LHCN-M2 (cell line): ENCODE results near the gene RPP38. TPM values are rescaled to one million over a fixed set of nuclear protein-coding genes. Genes with fewer than 3 reads are reported as not detected.

ENCODE experiments used
- DNase-seq: peaks from one replicate; pipeline ENCODE4 v3.0.0-alpha.2; 2012; ENCODE audit warnings: low read depth
- total RNA-seq: library from RNA; depleted of rRNA; stranded (reverse); fragments of >200 nt; gene quantifications from 2 replicates; pipeline ENCODE4 v1.2.3, GENCODE V29; 2014; rRNA removed

RPP38 gene
- total RNA-seq, 1 experiment from 2014 or later = 14.3 TPM

DNA sequence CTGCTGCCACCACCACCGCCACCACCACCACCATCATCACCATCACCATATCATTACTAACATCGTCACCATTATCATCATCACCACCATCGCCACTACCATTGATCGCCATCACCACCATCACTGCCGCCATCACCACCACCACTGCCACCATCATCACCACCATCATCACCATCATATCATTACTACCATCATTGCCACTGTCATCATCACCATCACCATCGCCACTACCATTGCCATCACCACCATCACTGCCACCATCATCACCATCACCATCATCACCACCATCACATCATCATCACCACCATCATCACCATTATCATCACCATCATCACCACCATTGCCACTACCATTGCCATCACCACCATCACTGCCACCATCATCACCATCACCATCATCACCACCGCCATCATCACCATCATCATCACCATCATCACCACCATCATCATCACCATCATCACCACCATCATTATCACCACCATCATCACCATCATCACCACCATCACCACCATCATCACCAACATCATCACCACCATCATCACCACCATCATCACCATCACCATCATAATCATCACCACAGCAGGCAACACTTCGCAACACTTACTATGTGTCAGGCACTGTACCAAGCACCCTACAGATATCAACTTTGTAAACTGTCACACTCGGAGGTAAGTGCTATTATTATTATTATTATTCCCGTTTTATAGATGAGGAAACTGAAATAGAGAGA is 52.1 kb downstream of the RPP38 start:
- no peak for DNase-seq

DNA sequence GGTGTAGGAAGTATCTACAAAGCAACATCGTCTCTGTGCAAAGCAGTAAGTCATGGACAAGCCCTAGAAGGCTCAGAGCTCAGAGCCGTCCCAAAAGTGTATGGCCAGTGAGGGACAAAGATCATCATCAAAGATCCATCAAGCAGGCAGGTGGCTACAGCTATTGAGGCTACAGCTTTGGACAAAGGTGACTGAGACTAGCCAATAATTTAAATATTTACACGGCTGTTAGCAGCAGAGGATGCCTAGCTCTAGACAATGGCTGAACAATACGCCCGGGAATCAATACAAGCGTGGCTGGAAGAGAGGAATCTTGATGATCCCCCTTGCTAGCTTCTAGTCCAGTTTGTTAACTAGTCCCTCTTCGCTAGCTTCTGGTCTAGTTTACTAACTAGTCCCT is 53.4 kb downstream of the RPP38 start:
- no peak for DNase-seq

- DNase-seq = no peak
These were observed 55.4 kb downstream of the RPP38 start for GRCh38 chr10:15152556-15152955.

Other genes starting within 250 kb of the RPP38 start
- gene SUV39H2, start 218.5 kb upstream of the RPP38 start, total RNA-seq = 29.0 and 34.0 TPM in 2 replicates
- 8.8 and 11.5 TPM in 2 replicates for gene DCLRE1C, start 143.3 kb upstream of the RPP38 start, total RNA-seq
- gene MEIG1, start 138.0 kb upstream of the RPP38 start, total RNA-seq = not detected in 2 replicates
- 0.69 and 2.6 TPM in 2 replicates for gene OLAH, start 53.4 kb upstream of the RPP38 start, total RNA-seq
- 2.0 and 2.1 TPM in 2 replicates for gene ACBD7, start 8.6 kb upstream of the RPP38 start, total RNA-seq
- gene NMT2, start 71.3 kb downstream of the RPP38 start, total RNA-seq = 44.8 and 50.3 TPM in 2 replicates